Measurements from ENCODE around the gene TLR10.

Gene TLR10

GRCh38 chr4:38728631-38729141, 54.1 kb downstream of the TLR10 start:
- DNase-seq = no peak

GRCh38 chr4:38724475-38724808, 58.3 kb downstream of the TLR10 start:
- DNase-seq = no peak

- DNase-seq = no peak
Measured at GRCh38 chr4:38723726-38724474, 58.9 kb downstream of the TLR10 start.

- no peak for DNase-seq
Measured at GRCh38 chr4:38723114-38723513, 59.7 kb downstream of the TLR10 start.

Data from kidney glomerular epithelial cell (primary cell).